ENCODE data around the gene HGF. TPM values are rescaled to one million over a fixed set of nuclear protein-coding genes. Genes with fewer than 3 reads are reported as not detected.

HGF gene
- total RNA-seq, 1 experiment from 2014 or later = 13.0 TPM

DNA sequence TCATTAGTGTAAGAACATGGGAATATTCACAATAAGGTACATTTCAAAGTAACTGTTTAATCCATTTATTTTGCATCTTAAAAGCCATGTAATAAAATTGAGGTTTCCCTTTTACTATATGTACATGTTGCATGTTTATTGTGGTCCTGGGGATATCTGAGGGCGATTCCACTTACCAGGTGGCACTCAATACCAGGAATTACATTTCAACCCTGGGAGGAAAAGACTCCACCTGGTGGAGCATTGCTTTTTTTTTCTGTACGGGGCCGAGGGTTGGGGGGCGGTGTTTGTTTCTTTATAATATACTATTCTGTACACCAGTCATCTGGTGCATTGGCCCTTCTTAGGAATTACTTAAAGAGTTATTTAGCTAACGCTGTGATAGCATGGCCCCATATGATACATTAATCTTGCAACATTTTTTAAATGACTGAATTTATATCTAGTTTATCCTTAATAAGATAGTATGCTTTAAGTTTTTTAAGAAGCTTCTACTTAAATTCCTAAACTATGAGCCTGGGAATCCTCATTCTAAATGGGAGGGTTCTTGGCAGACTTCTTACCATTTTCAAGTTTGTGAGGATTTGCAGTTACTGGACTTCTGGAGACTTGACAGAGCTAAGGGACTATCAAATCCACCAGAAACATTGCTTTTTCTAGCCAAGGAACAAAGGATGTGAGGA is 7.2 kb upstream of the HGF start:
- DNase-seq (ENCODE audit: low read depth) = no peak

DNA sequence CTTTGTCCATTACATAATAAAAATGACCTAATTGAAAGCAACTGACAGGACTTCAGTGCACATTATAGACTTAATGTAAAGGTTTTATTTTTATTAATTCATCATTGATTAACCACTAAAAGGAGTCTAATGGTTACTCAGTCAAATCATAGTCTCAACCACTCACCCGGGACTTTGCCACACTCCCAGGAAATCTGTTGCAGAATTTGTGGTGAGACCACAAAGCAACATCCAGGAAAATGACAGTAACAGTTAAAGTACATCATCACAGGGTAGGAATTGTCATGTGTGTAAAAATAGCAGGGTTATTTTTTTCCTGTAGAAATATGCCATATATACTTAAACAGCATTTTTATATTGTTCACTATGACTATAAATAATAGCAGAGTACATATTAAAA is 6.3 kb upstream of the HGF start:
- DNase-seq (ENCODE audit: low read depth) = peak; percentile 75

DNA sequence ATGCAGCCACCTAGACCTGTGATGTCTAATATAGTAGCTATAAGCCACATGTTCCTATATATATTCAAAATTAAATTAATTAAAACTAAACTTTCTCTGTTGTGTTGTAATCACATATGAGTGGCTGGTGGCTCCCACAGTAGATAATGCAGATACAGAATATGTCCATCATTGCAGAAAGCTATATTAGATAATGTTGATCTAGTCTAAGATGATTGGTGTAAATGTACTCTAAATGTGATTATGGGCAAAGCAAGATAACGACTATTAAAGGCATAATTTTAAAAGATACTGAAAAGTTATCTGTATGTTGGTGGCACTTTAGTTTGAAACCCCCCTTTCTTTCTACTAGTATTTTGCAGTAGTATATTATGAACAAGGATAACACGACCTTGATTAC is 5.7 kb upstream of the HGF start:
- DNase-seq (ENCODE audit: low read depth) = no peak

DNA sequence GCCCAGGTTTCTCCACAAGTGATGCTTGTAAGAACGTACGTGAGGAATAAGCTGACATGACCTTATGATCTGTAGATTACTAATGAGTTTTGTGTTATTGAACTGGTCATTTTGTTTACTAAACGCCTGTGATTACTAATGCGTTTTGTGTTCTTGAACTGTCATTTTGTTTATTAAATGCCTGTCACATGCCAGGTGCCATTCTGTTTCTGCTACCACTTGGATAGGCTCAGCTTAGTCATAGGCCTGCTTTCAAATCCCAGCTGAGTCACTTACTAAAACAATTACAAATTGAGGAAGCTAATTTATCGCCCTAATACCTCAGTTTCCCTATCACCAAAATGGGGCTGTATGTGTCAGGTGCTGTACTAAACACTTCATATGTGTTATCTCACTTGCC is 4.7 kb upstream of the HGF start:
- DNase-seq (ENCODE audit: low read depth) = no peak

DNA sequence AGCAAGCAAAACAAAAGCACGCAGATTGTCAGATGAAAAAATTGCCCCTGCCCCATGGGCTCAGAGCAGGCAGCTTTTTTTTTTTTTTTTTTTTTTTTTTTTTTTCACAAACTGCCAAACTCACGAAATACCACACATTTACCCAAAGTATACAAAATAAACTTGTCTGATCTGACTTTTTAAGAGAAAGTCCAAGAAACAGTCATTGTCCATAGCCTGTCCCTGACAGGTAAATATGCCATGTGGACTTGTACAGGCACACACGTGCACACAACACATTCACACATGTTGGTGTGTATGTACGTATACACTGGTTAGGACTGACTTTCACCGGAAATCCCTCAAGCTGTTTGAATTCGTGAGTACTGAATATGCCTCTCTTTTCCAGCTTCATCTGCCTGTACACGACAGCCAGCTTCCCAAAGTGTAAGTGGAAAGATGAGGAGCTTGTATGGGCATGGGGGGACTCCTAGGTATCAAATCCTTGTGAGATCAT is 929 bp upstream of the HGF start:
- no peak for DNase-seq (ENCODE audit: low read depth)

DNA sequence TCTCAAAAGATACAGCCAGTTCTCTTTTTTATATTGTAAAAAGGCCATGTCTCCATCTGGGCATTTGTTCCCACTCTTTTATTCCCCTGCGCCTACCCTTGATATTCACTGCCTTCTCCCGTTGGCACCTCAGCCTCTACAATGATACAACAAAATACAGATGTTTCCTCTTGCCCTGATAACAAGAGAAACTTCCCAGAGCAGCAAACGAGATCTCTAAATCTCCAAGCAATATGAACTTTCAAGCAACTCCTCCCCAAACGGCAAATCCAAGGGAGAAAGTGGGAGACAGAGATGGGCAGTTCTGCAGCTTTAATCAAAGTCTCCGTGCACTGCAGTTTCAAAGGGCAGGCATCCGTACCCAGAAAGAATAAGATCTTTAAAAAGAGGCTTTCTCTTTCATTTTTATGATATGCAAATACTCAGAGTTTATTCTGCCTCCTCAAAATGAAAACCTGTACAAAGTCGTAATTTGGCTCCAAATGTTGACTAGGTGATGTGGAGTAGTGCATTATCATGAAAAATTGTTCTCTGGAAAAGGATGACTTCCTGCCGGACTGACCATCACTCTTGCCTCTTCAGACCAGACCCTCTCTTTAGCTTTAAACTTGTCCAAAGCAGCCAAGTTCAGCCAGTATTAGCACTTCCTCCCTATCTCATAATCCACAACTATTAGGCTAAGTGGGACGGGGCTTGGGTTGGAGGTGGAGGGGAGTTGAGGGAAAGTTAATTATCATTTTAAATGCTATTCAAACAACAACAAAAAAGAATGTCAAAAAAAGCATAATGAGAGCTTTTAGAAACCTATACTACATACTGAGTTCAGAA is 682 bp downstream of the HGF start:
- no peak for DNase-seq (ENCODE audit: low read depth)

DNA sequence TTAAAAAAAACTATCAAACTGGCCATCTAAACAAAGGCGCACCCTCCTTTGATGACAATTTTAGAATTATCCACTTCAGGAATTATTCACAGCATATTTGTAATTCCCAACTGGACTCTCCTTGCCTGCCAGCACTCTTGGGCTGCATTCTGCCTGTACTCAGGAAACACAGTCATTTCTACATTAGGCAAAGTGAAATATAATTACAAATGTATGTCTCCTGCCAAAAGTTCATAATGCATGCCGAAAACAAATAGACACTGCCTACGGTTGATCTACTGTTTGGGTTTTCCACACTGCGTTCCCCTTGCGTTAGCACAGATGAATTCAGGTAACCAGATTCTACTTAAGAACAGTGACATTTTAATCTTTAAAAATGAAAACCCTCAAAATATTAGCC is 1.9 kb downstream of the HGF start:
- DNase-seq (ENCODE audit: low read depth) = no peak

DNA sequence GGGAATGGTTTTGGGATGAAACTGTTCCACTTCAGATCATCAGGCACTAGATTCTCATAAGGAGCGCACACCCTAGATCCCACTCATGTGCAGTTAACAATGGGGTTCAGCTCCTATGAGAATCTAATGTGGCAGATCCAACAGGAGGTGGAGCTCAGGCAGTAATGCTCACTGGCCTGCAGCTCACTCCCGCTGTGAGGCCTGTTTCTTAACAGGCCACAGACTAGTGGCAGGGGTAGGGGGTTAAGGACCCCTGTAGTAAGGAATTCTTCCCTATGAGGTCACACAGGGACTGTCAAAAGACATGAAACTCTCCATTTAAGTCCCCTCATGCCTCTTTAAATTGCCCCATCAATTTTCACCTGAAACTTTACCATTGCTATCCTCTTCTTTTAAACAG is 8.0 kb downstream of the HGF start:
- no peak for DNase-seq (ENCODE audit: low read depth)

DNA sequence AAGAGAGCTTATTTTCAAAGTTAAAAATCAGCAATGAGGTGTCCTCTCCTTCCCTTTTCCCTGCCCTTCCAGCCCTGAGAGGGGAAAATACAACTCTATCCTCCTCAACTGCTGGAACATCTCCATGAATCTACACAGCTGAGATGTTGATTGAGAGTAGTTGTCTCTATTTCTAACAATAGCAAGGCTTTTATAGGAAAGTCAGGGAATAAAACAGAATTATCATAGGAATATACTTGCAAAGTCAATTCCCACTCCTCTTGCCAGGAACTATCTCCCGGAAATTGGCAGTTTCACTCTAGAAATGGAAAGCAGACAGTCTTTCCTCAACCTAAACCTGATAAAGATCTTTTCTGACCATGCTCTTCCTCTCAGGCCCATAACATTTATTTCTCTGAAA is 8.8 kb downstream of the HGF start:
- DNase-seq (ENCODE audit: low read depth) = no peak

DNA sequence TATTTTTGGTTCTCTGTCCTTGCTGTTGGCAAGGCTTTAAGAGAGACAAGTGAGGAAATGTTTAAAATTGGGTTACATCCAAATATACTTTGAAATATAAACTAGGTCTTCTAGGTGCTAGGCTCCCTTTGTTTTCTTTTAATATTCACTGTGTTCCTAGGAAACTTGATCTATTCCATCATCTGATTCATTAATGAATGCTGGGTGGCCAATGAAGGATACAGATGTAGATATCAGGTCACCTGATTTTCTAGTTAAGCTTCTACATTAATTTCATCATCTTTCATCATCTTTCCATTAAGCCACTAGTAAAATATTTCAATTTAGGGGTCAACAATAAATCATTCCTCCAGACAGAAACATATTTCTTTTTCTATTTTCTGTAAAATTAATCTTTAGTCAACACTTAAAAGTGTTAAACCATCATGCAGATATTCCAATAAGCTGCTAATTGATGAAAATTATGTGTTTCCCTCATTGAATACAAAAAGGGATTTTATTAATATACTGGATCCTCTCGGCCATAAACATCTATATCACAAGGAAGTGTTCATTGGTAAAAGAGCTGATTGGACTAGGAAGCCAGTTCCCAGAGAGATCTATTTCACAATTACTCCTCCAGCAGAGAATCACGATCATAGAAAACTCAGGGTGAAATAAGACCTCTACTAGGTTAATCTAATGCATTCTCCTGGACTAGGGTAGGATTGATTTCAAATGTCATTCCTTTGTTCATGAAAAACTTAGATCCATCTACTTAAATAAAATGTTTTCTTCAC is 14.7 kb downstream of the HGF start:
- DNase-seq (ENCODE audit: low read depth) = no peak

DNA sequence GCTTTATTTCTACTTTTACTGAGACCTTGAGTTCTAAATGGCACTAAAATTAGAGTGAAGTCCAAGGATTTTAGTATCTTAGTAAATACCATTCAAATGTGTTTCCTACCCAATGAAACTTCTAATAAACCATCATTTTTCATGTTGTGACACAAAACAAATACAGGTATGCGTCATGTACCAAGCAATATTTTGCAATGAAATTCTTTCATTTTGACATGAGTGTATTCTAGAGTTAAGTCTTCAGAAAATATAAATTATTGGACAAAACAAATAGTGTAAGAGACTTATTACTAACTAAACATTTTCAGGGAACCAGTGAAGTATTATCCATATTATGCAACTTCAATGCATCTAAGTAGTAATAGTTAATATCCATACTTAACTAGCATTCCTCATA is 16.5 kb downstream of the HGF start:
- no peak for DNase-seq (ENCODE audit: low read depth)

DNA sequence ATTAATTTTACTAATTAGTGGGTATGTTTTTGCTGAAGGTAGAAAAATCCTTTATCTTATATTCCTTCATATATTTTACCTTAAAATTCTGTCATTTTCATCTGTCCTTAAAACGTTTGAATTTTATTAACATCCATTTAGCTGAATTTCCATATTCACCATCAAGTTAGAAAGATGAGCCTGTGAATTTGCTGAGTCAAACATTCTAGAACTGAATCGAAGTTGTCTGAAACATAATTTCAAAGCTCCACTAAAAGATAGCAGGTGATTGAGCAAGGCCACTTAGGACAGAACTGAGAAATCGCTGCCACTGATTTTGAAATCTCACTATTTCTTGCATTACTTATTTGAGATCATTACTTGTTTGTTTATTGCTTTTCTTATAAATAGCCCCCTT is 17.5 kb downstream of the HGF start:
- no peak for DNase-seq (ENCODE audit: low read depth)

DNA sequence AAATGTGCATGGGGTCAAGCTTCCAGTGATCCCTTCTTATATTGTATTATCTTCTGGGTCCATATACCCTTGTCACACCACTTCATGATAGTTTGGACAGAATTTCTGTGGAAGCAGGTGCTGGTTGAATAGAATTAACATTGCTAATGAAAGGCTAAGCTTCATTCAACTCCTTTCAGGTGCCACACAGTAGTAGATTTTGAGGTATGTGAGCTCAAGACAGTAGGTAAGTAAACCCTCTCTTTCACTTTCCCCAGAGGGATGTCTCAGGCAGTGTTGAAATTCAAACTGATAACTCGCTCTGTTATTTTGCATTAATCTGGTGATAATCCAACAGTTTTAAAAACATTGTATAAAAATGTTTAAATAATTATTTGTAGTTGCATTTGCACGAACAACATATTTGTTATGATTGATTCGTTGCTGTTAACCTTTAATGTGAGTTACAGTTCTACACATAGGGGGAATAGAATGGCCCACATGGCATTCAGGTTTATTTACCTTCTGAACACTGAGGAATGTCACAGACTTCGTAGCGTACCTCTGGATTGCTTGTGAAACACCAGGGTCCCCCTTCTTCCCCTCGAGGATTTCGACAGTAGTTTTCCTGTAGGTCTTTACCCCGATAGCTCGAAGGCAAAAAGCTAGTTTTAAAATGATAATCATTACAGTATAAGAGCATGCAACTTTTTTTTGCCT is 18.1 kb downstream of the HGF start:
- DNase-seq (ENCODE audit: low read depth) = no peak

DNA sequence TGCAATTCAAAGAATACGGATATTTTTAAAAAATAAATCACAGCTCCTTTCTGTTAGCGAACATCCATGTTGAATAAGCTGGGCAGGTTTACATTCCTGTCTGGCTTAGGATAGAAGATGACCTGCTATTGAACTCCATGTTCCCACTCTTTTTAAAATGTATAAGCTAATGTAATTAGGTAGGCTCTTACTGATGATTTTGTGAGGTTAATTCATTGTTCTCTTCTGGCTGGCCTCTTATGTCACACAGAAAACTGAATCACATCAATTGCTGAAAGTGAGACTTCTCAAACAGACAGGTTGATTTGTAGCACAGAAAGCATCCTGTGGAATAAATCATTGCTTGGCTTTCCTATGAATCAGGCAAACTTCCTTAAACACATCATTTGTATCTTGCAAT is 24.2 kb downstream of the HGF start:
- no peak for DNase-seq (ENCODE audit: low read depth)

DNA sequence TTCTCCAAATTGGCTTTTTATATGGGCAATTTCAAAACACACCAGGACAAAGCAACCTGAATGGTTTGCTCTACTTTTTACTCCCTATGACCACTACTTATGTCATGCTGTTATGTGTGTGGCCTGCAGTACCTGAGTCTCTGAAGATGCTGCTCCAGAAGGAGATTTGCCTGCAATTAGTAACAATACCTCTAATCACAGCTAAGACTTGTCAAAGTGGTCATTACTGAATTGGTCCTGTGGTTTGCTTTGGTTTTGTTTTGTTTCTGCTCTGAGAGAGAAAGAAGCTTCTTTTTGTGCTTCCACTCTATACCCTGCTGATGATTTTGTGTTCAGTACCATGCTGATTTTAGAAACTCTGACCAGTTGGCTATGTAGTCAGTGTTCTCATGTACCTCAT is 25.5 kb downstream of the HGF start:
- DNase-seq (ENCODE audit: low read depth) = no peak

DNA sequence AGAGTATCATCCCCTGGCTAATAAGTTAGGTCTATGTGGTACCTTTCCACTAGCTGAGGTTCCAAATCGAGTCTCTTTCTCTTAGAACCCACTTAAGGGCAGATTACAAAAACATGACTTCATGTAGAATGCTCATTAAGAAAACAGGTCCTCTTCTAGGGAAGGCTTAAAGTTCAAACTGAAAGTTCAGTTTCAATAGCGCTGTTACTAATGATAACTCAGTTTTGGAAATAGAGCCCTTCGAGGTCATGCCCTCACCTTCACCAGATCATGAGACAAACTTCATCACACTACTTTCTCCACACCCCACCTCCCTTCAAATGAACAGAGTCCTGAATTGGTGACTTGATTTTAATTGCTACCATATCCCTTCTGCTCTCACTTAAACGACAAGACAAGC is 26.2 kb downstream of the HGF start:
- no peak for DNase-seq (ENCODE audit: low read depth)

DNA sequence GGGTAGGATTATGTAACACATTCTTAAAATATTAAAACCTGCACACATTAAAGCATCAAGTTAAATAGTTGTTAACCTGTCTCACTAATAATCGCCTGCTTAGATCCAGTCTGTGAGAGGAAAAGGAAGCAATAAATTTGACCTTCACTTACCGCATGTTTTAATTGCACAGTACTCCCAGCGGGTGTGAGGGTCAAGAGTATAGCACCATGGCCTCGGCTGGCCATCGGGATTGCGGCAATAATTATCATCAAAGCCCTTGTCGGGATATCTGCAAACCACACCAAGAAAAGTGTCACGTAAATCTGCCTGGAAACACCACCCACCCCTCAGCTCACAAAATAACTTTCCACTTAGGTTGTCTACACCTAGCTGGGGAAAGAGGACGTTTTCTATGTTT is 26.6 kb downstream of the HGF start:
- DNase-seq (ENCODE audit: low read depth) = no peak

DNA sequence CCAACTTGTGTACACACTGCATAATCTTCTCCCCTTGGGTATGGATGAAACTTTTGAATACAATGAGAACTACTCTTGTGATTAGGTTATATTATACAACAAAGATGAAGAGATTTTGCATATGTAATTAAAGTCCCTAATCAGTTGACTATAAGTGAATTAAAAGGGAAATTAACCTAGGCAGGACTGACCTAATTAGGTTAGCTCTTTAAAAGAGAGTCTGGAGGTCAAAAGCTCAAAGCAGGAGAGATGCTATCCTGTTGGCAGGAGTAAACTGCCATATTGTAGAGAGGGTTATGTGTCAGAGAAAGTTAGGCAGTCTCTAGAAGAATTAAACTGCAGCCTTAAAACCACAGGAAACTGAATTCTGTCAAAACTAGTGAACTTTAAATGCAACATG is 29.4 kb downstream of the HGF start:
- DNase-seq (ENCODE audit: low read depth) = no peak

DNA sequence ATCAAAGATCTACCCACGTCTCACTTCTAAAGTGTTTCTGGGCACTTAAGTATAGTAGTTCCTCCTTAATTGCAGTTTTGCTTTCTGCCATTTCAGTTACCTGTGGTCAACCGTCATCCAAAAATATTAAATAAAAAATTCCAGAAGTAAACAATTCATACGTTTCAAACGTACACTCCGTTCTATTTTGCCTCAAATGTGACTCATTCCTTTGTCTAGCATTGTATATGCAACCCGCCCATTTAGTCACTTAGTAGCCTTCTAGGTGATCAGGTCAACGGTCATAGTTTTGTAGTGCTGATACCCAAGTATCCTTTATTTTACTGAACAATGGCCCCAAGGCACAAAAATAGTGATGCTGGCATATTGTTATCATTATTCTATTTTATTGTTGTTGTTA is 33.8 kb downstream of the HGF start:
- peak; percentile 6 for DNase-seq (ENCODE audit: low read depth)

DNA sequence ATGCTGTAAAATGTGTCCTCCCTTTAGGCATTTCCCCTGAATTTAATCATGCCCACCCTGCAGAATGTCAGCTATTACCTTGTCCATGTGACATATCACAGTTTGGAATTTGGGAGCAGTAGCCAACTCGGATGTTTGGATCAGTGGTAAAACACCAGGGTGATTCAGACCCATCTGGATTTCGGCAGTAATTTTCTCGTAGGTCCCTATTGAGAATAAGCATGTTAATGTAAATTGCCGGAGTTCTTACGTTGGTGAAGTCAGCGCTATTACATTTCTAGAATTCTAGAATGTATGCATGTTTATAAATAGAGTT is 44.1 kb downstream of the HGF start:
- DNase-seq (ENCODE audit: low read depth) = peak; percentile 71

DNA sequence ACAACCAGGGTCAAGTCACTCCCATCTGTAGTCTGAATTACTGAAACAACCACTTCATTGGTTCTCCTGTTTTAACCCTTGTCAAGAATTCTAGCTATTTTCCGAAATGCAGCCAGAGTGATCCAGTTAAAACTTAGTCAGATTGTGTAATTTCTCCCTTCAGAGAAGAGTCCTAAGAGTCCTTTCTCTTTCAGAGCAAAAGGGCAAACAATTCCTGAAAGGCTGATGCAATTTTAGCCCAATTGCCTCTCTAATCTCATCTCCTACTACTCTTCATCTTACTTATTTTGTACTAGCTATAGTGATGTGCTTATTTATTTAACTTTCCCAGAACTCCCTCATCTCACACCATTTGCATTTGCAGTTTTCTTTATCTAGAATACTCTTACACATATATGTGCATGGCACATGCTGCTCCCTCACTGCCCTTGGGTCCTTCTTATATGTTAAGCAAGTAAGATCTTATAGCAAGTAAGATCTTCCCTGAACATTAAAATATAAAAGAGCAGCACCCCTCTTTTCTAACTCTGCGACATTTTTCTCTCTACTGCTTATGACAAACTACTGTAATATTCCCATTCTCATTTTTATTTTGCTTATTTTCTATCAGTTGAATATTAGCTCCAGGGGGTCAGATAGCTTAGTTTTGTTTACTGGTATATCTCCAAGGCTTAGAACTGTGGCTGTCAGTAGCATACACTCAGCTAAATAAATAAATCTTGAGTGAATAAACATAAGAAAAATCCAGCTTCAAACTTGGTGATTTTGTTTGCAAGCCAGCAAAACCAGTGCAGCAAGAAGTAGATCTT is 44.6 kb downstream of the HGF start:
- peak; percentile 6 for DNase-seq (ENCODE audit: low read depth)
